Esophagus (tissue), 2 donors: ENCODE measurements around the gene EYS. TPM values are rescaled to one million over a fixed set of nuclear protein-coding genes. Genes with fewer than 3 reads are reported as not detected.

ENCODE experiments used
- H3K27ac ChIP-seq, 2 donors: one replicate each; pipeline ENCODE4 v1.5.1; 2013; ENCODE audit warnings: low read depth in 2 of 2, mild to moderate bottlenecking in 2 of 2, inconsistent platforms in 1 of 2, low read length in 1 of 2, moderate library complexity in 1 of 2
- H3K27me3 ChIP-seq, 2 donors: one replicate each; pipeline ENCODE4 v1.6.1; 2013; ENCODE audit warnings: low read length in 2 of 2, control low read depth in 1 of 2, mild to moderate bottlenecking in 1 of 2; ENCODE audit not compliant: insufficient read depth in 2 of 2, control insufficient read depth in 1 of 2
- H3K36me3 ChIP-seq, 2 donors: one replicate each; pipeline ENCODE4 v1.6.1; 2013; ENCODE audit warnings: low read length in 1 of 2; ENCODE audit not compliant: control insufficient read depth in 2 of 2, insufficient read depth in 2 of 2
- H3K4me1 ChIP-seq, 2 donors: one replicate each; pipeline ENCODE4 v1.6.1; 2013; ENCODE audit warnings: low read length in 1 of 2; ENCODE audit not compliant: control insufficient read depth in 2 of 2, insufficient read depth in 2 of 2
- H3K4me3 ChIP-seq, 2 donors: one replicate each; pipeline ENCODE4 v1.5.1; 2013; ENCODE audit warnings: low read length in 2 of 2, mild to moderate bottlenecking in 2 of 2, low read depth in 1 of 2, moderate library complexity in 1 of 2
- H3K9me3 ChIP-seq, 2 donors: one replicate each; pipeline ENCODE4 v1.6.1; 2013; ENCODE audit warnings: mild to moderate bottlenecking in 2 of 2, low read depth in 1 of 2, low read length in 1 of 2, moderate library complexity in 1 of 2; ENCODE audit not compliant: control insufficient read depth in 2 of 2, insufficient read depth in 1 of 2
- WGBS, 2 donors: extraction: QIAGEN DNeasy Blood & Tissue Kit; methylation state at CpG; one replicate each; pipeline ENCODE4 v1.1.7; 2013; 5-methylcytosine and 5-hydroxymethylcytosine counted together
- polyA plus RNA-seq, 2 donors: library from polyadenylated mRNA; stranded (reverse); fragments of 200-250 nt; gene quantifications; one replicate each; pipeline ENCODE4 v1.2.3, GENCODE V29; 2013
- donor health status: healthy with polysubstance abuse.
- donor health status: Bipolar disorder and iron deficiency.

Gene EYS
- polyA plus RNA-seq, 2 donors = not detected

- WGBS, 2 donors = 55 to 60% methylated on average over 4 of the region's 4 CpGs
- Histone ChIP-seq H3K9me3 (peaks cover 0 to 2% of the 10 kb centered on the region in 2 donors), H3K4me3 (no peak overlapping the region), H3K27ac (no peak overlapping the region), H3K27me3 (no peaks in the 10 kb centered on the region), H3K36me3 (no peaks in the 10 kb centered on the region), H3K4me1 (no peaks in the 10 kb centered on the region)
These were observed 1694.5 kb downstream of the EYS start for GRCh38 chr6:64012351-64013001.

- 81 to 92% methylated on average over 3 of the region's 3 CpGs for WGBS, 2 donors
These were observed 1696.4 kb downstream of the EYS start for GRCh38 chr6:64010666-64011065.

GRCh38 chr6:64010010-64010409 is 1697.0 kb downstream of the EYS start:
- Histone ChIP-seq H3K9me3 (peaks cover 0 to 2% of the 10 kb centered on the region in 2 donors), H3K4me1 (no peaks in the 10 kb centered on the region), H3K27ac (no peak overlapping the region), H3K36me3 (no peaks in the 10 kb centered on the region), H3K27me3 (no peaks in the 10 kb centered on the region), H3K4me3 (no peak overlapping the region)
- 89 to 91% methylated on average over 8 of the region's 8 CpGs for WGBS, 2 donors

More at GRCh38 chr6:64010666-64011065, 1696.4 kb downstream of the EYS start:
- Histone ChIP-seq H3K27me3 (no peaks in the 10 kb centered on the region), H3K4me3 (no peak overlapping the region), H3K36me3 (no peaks in the 10 kb centered on the region), H3K9me3 (peaks cover 0 to 2% of the 10 kb centered on the region in 2 donors), H3K4me1 (no peaks in the 10 kb centered on the region), H3K27ac (no peak overlapping the region)

- H3K27ac ChIP-seq = no peak overlapping the region
- H3K9me3 ChIP-seq = peaks cover 0 to 4% of the 10 kb centered on the region in 2 donors
- no peaks in the 10 kb centered on the region for H3K4me1 ChIP-seq
- H3K27me3 ChIP-seq = no peaks in the 10 kb centered on the region
- H3K4me3 ChIP-seq = no peak overlapping the region
- H3K36me3 ChIP-seq = no peaks in the 10 kb centered on the region
These were observed 1700.8 kb downstream of the EYS start for GRCh38 chr6:64006246-64006645.

- Histone ChIP-seq H3K27me3 (no peaks in the 10 kb centered on the region), H3K36me3 (no peaks in the 10 kb centered on the region), H3K4me3 (no peak overlapping the region), H3K27ac (no peak overlapping the region), H3K4me1 (no peaks in the 10 kb centered on the region), H3K9me3 (peaks cover 2 to 3% of the 10 kb centered on the region in 2 donors)
- WGBS, 2 donors = 86 to 90% methylated on average over 5 of the region's 5 CpGs
These were observed 1706.1 kb downstream of the EYS start for GRCh38 chr6:64000818-64001491.

- Histone ChIP-seq H3K27me3 (no peaks in the 10 kb centered on the region), H3K36me3 (no peaks in the 10 kb centered on the region), H3K4me3 (no peak overlapping the region), H3K27ac (no peak overlapping the region), H3K9me3 (peaks cover 2 to 3% of the 10 kb centered on the region in 2 donors), H3K4me1 (no peaks in the 10 kb centered on the region)
- 94 to 98% methylated on average over 4 of the region's 4 CpGs for WGBS, 2 donors
These were observed 1707.4 kb downstream of the EYS start for GRCh38 chr6:63999613-64000012.

- Histone ChIP-seq H3K27ac (no peak overlapping the region), H3K9me3 (peaks cover 2 to 3% of the 10 kb centered on the region in 2 donors), H3K4me3 (no peak overlapping the region), H3K27me3 (no peaks in the 10 kb centered on the region), H3K4me1 (no peaks in the 10 kb centered on the region), H3K36me3 (no peaks in the 10 kb centered on the region)
- WGBS, 2 donors = 68 to 74% methylated on average over 3 of the region's 3 CpGs
These were observed 1708.0 kb downstream of the EYS start for GRCh38 chr6:63998991-63999390.

GRCh38 chr6:63997734-63998133 is 1709.3 kb downstream of the EYS start:
- no peak overlapping the region for H3K27ac ChIP-seq
- WGBS, 2 donors = 53 to 61% methylated on average over 1 of the region's 1 CpG
- H3K4me1 ChIP-seq = no peaks in the 10 kb centered on the region
- H3K36me3 ChIP-seq = no peaks in the 10 kb centered on the region
- H3K4me3 ChIP-seq = no peak overlapping the region
- H3K9me3 ChIP-seq = peaks cover 2 to 3% of the 10 kb centered on the region in 2 donors
- H3K27me3 ChIP-seq = no peaks in the 10 kb centered on the region

GRCh38 chr6:63997221-63997620 is 1709.8 kb downstream of the EYS start:
- H3K27ac ChIP-seq = no peak overlapping the region
- WGBS, 2 donors = 77 to 80% methylated on average over 4 of the region's 4 CpGs
- H3K27me3 ChIP-seq = no peaks in the 10 kb centered on the region
- no peaks in the 10 kb centered on the region for H3K36me3 ChIP-seq
- H3K4me3 ChIP-seq = no peak overlapping the region
- H3K4me1 ChIP-seq = no peaks in the 10 kb centered on the region
- peaks cover 2 to 3% of the 10 kb centered on the region in 2 donors for H3K9me3 ChIP-seq

GRCh38 chr6:63985223-63985622 is 1721.8 kb downstream of the EYS start:
- Histone ChIP-seq H3K36me3 (no peaks in the 10 kb centered on the region), H3K4me1 (no peaks in the 10 kb centered on the region), H3K9me3 (no peaks in the 10 kb centered on the region), H3K4me3 (no peak overlapping the region), H3K27ac (no peak overlapping the region), H3K27me3 (no peaks in the 10 kb centered on the region)
- 87 to 90% methylated on average over 3 of the region's 3 CpGs for WGBS, 2 donors
